ENCODE results near the gene DMKN.

DNA sequence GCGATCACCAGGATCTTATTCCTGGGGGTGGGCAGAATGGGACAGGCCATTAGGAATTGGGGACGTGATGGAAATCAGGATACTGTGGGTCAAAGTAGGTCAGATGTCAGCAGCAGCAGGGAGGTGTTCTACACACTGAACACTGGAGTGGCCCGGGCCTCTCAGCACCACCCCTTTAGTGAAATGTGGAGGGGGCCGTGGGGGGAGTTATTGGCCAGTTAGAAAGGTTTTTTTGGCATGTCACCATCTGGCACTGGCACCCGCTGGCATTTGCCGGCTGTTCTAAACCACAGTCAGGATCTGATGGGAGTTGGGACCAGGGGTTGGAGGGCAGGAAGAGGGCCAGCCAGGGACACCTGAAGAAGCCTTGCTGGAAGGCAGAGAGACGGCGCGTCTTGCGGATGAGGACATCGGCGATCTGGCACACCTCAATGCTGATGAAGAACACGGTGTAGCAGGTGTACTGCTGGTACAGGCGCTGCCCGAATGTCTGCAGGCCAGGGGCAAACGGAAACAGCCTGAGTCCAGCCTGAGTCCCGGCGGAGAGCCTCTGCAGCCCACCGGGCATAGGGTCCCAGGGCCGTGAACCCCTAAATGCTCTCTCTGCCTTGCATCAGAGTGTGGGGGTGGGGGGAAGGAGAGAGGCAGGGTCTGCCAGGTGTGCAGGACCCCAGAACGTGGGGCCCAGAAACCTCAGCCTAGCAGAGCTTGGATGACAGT lies 37.8 kb upstream of the DMKN start:
- TF ChIP-seq, protein P1, sequence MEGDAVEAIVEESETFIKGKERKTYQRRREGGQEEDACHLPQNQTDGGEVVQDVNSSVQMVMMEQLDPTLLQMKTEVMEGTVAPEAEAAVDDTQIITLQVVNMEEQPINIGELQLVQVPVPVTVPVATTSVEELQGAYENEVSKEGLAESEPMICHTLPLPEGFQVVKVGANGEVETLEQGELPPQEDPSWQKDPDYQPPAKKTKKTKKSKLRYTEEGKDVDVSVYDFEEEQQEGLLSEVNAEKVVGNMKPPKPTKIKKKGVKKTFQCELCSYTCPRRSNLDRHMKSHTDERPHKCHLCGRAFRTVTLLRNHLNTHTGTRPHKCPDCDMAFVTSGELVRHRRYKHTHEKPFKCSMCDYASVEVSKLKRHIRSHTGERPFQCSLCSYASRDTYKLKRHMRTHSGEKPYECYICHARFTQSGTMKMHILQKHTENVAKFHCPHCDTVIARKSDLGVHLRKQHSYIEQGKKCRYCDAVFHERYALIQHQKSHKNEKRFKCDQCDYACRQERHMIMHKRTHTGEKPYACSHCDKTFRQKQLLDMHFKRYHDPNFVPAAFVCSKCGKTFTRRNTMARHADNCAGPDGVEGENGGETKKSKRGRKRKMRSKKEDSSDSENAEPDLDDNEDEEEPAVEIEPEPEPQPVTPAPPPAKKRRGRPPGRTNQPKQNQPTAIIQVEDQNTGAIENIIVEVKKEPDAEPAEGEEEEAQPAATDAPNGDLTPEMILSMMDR (conservative IDR thresholded peaks at IDR 0.05), result no peak
- no peak for TF ChIP-seq ZFX (IDR thresholded peaks at IDR 0.05)
